Progenitor cell of endocrine pancreas (in vitro differentiated cells): ENCODE results near the gene RECK. TPM values are rescaled to one million over a fixed set of nuclear protein-coding genes. Genes with fewer than 3 reads are reported as not detected.
A peak's percentile ranks its signal among the peaks of the same experiment; 100 is the strongest.

Experiments used
- DNase-seq: peaks from one replicate; pipeline ENCODE4 v3.0.0; 2021; ENCODE audit warnings: low spot score; ENCODE audit not compliant: unreplicated experiment
- H3K27ac Mint-ChIP-seq: 2 replicates; pipeline ENCODE4 v1.8.0; 2021; ENCODE audit warnings: mild to moderate bottlenecking, moderate library complexity, mixed read lengths
- H3K27me3 Mint-ChIP-seq: 2 replicates; pipeline ENCODE4 v1.8.0; 2021; ENCODE audit warnings: mixed read lengths
- H3K36me3 Mint-ChIP-seq: 2 replicates; pipeline ENCODE4 v1.8.0; 2022; ENCODE audit warnings: mixed read lengths; ENCODE audit not compliant: insufficient read depth
- H3K4me1 Mint-ChIP-seq: 2 replicates; pipeline ENCODE4 v1.8.0; 2021; ENCODE audit warnings: low read depth, mixed read lengths
- H3K4me3 Mint-ChIP-seq: 2 replicates; pipeline ENCODE4 v1.8.0; 2021; ENCODE audit warnings: low read depth, mild to moderate bottlenecking, moderate library complexity, mixed read lengths
- H3K9me3 Mint-ChIP-seq: 2 replicates; pipeline ENCODE4 v1.8.0; 2021; ENCODE audit warnings: low read depth, mixed read lengths
- total RNA-seq: library from RNA; stranded (reverse); gene quantifications from 2 replicates; pipeline ENCODE4 v1.2.1, GENCODE V29; 2021
- TF ChIP-seq, protein P1 (sequence below): fragments of 200-600 bp; sonication (generic); IDR thresholded peaks from one replicate; pipeline ENCODE4 v1.5.0; 2021; ENCODE audit warnings: antibody characterized with exemption, mild to moderate bottlenecking; ENCODE audit not compliant: unreplicated experiment

Gene RECK
- total RNA-seq, 1 donor from 2014 or later: 7.1 TPM

DNA sequence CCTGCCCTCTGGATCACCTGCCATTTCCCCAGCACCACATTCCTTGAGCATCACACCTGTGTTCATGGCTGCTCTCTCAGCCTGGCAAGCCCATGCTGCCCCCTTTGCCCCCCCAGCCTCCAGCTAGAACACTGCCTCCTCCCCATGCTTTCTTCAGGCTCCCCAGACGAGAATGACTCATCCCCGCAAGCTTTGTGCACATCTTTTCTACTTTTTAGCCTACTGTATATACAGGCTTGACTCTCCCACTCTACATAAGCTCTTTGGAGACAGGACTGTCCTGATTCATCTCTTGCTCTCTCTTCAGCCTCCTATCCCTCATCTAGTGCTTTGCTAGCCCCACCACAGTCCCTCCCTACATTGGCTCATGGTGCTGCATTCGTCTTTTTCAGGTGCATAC lies 79.9 kb downstream of the RECK start:
- TF ChIP-seq, protein P1, sequence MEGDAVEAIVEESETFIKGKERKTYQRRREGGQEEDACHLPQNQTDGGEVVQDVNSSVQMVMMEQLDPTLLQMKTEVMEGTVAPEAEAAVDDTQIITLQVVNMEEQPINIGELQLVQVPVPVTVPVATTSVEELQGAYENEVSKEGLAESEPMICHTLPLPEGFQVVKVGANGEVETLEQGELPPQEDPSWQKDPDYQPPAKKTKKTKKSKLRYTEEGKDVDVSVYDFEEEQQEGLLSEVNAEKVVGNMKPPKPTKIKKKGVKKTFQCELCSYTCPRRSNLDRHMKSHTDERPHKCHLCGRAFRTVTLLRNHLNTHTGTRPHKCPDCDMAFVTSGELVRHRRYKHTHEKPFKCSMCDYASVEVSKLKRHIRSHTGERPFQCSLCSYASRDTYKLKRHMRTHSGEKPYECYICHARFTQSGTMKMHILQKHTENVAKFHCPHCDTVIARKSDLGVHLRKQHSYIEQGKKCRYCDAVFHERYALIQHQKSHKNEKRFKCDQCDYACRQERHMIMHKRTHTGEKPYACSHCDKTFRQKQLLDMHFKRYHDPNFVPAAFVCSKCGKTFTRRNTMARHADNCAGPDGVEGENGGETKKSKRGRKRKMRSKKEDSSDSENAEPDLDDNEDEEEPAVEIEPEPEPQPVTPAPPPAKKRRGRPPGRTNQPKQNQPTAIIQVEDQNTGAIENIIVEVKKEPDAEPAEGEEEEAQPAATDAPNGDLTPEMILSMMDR: no peak
- Mint-ChIP-seq H3K27ac (no peak overlapping the region), H3K9me3 (no peaks in the 10 kb centered on the region), H3K4me1 (peaks cover 8% of the 10 kb centered on the region), H3K36me3 (peaks cover 14% of the 10 kb centered on the region), H3K4me3 (no peak overlapping the region), H3K27me3 (no peaks in the 10 kb centered on the region)
- no peak for DNase-seq

DNA sequence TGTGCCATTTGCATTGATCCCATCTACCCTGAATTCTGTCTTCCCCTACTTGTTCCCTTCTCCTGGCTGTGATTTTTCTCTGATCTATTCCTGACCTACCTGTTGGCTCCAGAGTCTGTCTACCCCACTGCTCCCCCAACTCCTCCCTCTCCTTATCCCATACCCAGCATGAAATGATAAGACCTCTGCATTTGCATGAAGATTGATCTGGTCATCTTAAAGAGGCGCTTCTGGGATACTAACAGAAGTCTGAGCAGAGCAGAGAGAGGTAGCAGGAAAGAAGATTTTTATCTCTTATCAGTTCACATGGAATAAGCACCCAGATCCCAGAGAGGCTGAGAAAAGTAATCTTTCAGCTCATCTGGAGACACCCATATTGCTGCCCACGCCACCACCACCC lies 81.5 kb downstream of the RECK start:
- Mint-ChIP-seq H3K4me3 (no peak overlapping the region), H3K27me3 (no peaks in the 10 kb centered on the region), H3K4me1 (peaks cover 8% of the 10 kb centered on the region), H3K27ac (no peak overlapping the region), H3K9me3 (no peaks in the 10 kb centered on the region), H3K36me3 (peaks cover 21% of the 10 kb centered on the region)
- TF ChIP-seq, protein P1: no peak
- no peak for DNase-seq

DNA sequence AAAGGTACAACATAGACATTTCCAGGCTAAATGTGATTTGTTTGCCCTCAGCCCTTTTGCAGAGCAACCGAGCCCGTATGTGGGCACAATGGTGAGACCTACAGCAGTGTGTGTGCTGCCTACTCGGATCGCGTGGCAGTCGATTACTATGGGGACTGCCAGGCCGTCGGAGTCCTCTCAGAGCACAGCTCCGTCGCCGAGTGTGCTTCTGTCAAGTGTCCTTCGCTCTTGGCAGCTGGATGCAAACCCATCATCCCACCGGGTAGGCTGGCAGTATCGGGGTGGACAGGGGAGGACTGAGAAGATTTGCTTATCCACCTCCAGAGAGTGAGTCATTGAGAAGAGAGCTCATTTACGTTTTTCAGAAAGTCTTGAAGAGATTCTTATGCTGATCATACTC lies 82.0 kb downstream of the RECK start:
- Mint-ChIP-seq H3K4me1 (peaks cover 8% of the 10 kb centered on the region), H3K27ac (peak overlapping the region; percentile 68), H3K4me3 (no peak overlapping the region), H3K36me3 (peaks cover 21% of the 10 kb centered on the region), H3K27me3 (no peaks in the 10 kb centered on the region), H3K9me3 (no peaks in the 10 kb centered on the region)
- no peak for DNase-seq
- TF ChIP-seq, protein P1: no peak

DNA sequence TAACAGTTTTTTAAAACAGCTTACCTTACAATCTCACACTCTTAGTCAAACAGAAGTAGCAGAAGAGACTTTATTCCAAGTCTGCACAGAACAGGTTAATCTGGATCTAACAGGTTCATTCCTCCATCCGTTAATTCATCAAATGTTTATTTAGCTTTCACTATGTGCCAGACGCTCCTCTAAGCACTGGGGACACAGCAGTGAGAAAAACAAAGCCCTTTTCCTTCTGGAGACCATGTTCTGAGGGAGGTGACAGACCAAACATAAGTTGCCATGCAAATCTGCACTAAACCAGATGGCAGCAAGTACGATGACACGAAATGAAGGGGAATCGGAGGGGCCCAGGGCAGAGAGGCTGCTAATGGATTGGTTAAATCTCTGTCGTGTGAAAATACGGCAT lies 82.8 kb downstream of the RECK start:
- TF ChIP-seq, protein P1: no peak
- Mint-ChIP-seq H3K4me1 (peaks cover 8% of the 10 kb centered on the region), H3K36me3 (peaks cover 21% of the 10 kb centered on the region), H3K4me3 (no peak overlapping the region), H3K27me3 (no peaks in the 10 kb centered on the region), H3K9me3 (no peaks in the 10 kb centered on the region), H3K27ac (no peak overlapping the region)
- no peak for DNase-seq

DNA sequence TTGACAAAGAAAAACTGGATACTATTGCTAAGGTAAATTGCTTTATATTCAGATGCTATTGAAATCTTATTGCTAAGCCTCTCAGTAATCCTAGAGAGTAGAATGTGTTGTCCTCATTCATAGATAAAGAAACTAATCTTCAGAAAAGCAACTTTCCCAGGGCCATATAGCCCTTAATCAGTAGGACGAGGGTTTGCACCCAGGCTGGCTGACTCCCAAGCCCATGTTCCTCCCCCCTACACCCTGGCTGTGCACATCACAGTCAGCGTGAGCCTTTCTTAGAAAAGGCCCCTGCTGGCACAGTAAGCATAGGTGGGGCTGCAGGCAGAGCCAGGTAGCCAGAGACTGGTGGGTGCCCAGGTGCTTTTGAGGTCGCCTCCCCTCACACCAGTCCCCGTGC lies 84.0 kb downstream of the RECK start:
- Mint-ChIP-seq H3K36me3 (peaks cover 21% of the 10 kb centered on the region), H3K9me3 (no peaks in the 10 kb centered on the region), H3K27ac (no peak overlapping the region), H3K4me3 (no peak overlapping the region), H3K27me3 (no peaks in the 10 kb centered on the region), H3K4me1 (peaks cover 8% of the 10 kb centered on the region)
- no peak for DNase-seq
- TF ChIP-seq, protein P1: no peak
